ENCODE results near the gene ARHGAP42. TPM values are rescaled to one million over a fixed set of nuclear protein-coding genes. Genes with fewer than 3 reads are reported as not detected.

The ARHGAP42 gene
- total RNA-seq, 1 donor from 2014 or later, result 33.2 TPM

DNA sequence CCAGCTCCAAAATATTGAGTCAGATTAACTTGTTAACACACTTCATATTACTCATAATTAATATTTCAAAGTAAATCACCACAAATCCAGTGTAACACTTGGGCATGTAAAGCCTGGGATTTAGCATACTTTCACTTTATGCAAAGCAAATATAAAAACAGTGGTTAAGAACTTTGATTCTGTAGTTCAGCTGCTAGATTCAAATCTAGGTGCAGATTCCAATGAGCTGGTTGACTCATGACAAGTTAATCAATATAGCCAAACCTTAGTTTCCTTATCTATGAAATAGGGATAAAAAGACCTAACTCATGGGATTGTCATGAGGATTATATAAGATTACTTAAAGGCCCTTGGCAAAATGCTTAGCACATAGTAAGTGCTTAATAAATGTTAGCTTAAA lies 45.9 kb downstream of the ARHGAP42 start:
- Histone ChIP-seq H3K79me2 (ENCODE audit: insufficient read depth, low read length) (peaks cover 24% of the 10 kb centered on the region), H3K9ac (ENCODE audit: low read length) (no peak overlapping the region), H3K4me2 (ENCODE audit: low read length) (no peak overlapping the region), H3K36me3 (ENCODE audit: insufficient read depth, low read length) (no peaks in the 10 kb centered on the region), H3K9me3 (ENCODE audit: insufficient read depth, low read depth, low read length) (no peaks in the 10 kb centered on the region), H3K27me3 (ENCODE audit: insufficient read depth, low read length) (no peaks in the 10 kb centered on the region), H2AFZ (ENCODE audit: low read depth, low read length) (no peak overlapping the region), H3K27ac (ENCODE audit: low read depth, low read length) (no peak overlapping the region), H4K20me1 (ENCODE audit: insufficient read depth, low read length) (peaks cover 5% of the 10 kb centered on the region), H3K4me1 (ENCODE audit: insufficient read depth, low read length) (no peaks in the 10 kb centered on the region), H3K4me3 (ENCODE audit: insufficient read depth, low read depth, low read length) (no peak overlapping the region)
- TF ChIP-seq, protein P1, sequence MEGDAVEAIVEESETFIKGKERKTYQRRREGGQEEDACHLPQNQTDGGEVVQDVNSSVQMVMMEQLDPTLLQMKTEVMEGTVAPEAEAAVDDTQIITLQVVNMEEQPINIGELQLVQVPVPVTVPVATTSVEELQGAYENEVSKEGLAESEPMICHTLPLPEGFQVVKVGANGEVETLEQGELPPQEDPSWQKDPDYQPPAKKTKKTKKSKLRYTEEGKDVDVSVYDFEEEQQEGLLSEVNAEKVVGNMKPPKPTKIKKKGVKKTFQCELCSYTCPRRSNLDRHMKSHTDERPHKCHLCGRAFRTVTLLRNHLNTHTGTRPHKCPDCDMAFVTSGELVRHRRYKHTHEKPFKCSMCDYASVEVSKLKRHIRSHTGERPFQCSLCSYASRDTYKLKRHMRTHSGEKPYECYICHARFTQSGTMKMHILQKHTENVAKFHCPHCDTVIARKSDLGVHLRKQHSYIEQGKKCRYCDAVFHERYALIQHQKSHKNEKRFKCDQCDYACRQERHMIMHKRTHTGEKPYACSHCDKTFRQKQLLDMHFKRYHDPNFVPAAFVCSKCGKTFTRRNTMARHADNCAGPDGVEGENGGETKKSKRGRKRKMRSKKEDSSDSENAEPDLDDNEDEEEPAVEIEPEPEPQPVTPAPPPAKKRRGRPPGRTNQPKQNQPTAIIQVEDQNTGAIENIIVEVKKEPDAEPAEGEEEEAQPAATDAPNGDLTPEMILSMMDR (IDR thresholded peaks at IDR 0.05; ENCODE audit: insufficient read depth, low read depth, low read length), result no peak
- no peak for TF ChIP-seq EZH2 (IDR thresholded peaks at IDR 0.05; ENCODE audit: insufficient read depth, low read length)
- H3K36me3 Mint-ChIP-seq (ENCODE audit: low read depth, unreplicated experiment), result no peaks in the 10 kb centered on the region
- no peaks in the 10 kb centered on the region for H3K27me3 Mint-ChIP-seq (ENCODE audit: low read depth, unreplicated experiment)
- no peak overlapping the region for H3K4me3 Mint-ChIP-seq (ENCODE audit: unreplicated experiment)
- H3K27ac Mint-ChIP-seq (ENCODE audit: unreplicated experiment), result no peak overlapping the region
- FAIRE-seq (no peak), DNase-seq (ENCODE audit: low read depth) (no peak)
- H3K9me3 Mint-ChIP-seq (ENCODE audit: unreplicated experiment), result peaks cover 4% of the 10 kb centered on the region
- peaks cover 22% of the 10 kb centered on the region for H3K4me1 Mint-ChIP-seq (ENCODE audit: low read depth, unreplicated experiment)

DNA sequence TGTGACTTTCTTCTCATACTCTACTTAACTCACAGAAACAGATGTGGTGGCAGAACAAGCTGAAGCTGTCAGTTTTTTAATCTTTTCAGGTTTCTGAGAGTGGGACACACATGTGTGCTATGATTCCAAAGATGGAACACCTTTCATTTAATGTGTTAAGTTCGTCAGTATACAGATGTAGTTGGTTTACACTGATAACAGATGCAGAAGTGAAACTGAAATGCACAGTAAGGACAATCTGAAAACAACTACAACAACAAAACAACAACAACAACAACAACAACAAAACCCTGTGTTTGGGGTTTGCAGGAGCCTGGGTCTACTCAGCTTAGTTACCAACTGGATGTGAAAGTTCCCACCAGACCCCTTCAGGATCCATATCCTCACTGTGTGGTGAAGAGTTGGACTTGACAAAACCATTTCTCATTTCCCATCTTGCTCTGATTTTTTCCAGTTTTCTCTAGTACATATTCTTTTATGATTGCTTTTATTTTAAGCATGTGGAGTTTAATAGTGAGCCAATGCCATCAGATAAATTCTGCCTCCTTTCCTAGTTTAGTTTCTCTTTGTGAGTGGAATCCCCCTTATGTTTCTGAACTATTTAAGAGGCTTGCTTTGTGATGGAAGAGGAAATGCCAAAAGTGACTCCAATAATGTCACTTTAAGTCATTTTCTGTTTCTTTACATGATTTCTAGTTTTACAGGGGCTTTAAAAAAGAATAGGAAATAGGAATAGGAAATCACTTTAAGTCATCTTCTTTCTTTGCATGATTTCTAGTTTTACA lies 47.8 kb downstream of the ARHGAP42 start:
- no peak for DNase-seq (ENCODE audit: low read depth)
- Mint-ChIP-seq H3K27me3 (ENCODE audit: low read depth, unreplicated experiment) (no peaks in the 10 kb centered on the region), H3K4me3 (ENCODE audit: unreplicated experiment) (no peak overlapping the region), H3K27ac (ENCODE audit: unreplicated experiment) (peak overlapping the region; percentile 3), H3K36me3 (ENCODE audit: low read depth, unreplicated experiment) (no peaks in the 10 kb centered on the region), H3K4me1 (ENCODE audit: low read depth, unreplicated experiment) (peaks cover 28% of the 10 kb centered on the region), H3K9me3 (ENCODE audit: unreplicated experiment) (peaks cover 4% of the 10 kb centered on the region)
- H3K4me1 ChIP-seq (ENCODE audit: insufficient read depth, low read length), result peaks cover 12% of the 10 kb centered on the region
- FAIRE-seq, result no peak
- no peak overlapping the region for H3K27ac ChIP-seq (ENCODE audit: low read depth, low read length)
- TF ChIP-seq, protein P1 (IDR thresholded peaks at IDR 0.05; ENCODE audit: insufficient read depth, low read depth, low read length), result no peak
- no peak for TF ChIP-seq EZH2 (IDR thresholded peaks at IDR 0.05; ENCODE audit: insufficient read depth, low read length)
- no peak overlapping the region for H2AFZ ChIP-seq (ENCODE audit: low read depth, low read length)
- H4K20me1 ChIP-seq (ENCODE audit: insufficient read depth, low read length), result peaks cover 5% of the 10 kb centered on the region
- no peaks in the 10 kb centered on the region for H3K9me3 ChIP-seq (ENCODE audit: insufficient read depth, low read depth, low read length)
- H3K9ac ChIP-seq (ENCODE audit: low read length), result no peak overlapping the region
- no peak overlapping the region for H3K4me3 ChIP-seq (ENCODE audit: insufficient read depth, low read depth, low read length)
- H3K36me3 ChIP-seq (ENCODE audit: insufficient read depth, low read length), result no peaks in the 10 kb centered on the region
- no peak overlapping the region for H3K4me2 ChIP-seq (ENCODE audit: low read length)
- H3K79me2 ChIP-seq (ENCODE audit: insufficient read depth, low read length), result peaks cover 17% of the 10 kb centered on the region
- H3K27me3 ChIP-seq (ENCODE audit: insufficient read depth, low read length), result no peaks in the 10 kb centered on the region
